IPS-11a (cell line): ENCODE results near the gene PSAPL1.

Source experiments
- H3K4me3 ChIP-seq: one replicate; pipeline ENCODE4 v1.5.1; 2013; ENCODE audit warnings: low read depth, low read length, control low read depth

PSAPL1 gene

DNA sequence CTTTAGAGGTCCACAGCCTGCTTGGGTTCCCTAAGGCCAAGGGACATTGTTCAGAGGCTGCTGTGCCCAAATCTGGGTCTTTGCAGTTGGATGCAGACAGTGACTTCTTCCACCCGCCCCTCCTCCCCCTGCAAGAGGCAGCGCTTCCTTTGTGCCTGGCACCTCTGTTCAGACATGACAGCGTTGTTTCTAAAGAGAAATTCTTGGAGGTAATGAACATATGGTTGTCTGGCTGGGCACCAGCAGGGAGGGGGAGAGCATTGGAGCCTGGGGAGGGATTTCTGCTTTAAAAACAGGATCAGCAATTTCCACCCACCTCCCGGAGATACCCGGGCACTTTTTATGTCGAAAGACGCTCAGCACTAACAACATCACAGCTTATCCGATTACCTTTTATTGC is 51.5 kb downstream of the PSAPL1 start:
- H3K4me3 ChIP-seq = no peak overlapping the region

DNA sequence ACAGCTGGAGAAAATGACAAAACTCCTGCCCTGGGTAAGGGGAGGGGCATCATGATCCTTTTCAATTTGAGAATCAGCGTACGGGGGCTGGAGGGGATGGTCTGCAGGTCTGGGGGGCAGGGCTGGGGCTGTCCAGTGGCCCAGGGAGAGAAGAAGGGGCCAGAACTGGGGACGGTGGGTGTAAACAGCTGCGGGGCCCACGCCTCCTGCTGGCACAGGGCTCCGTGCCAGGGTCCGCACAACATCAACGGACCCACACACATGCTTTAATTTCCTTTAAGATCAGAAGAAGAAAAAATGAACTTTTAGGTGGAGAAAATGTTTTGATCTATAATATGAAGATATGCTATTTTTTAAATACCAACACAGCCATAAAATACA is 52.1 kb downstream of the PSAPL1 start:
- no peak overlapping the region for H3K4me3 ChIP-seq

- no peak overlapping the region for H3K4me3 ChIP-seq
Observed at GRCh38 chr4:7381890-7382633, 52.7 kb downstream of the PSAPL1 start.

- H3K4me3 ChIP-seq = no peak overlapping the region
Observed at GRCh38 chr4:7381221-7381889, 53.4 kb downstream of the PSAPL1 start.
